Hepatocyte (in vitro differentiated cells): Measurements from ENCODE around the gene EFR3B.

ENCODE experiments used
- EZH2 ChIP-seq: fragments of 200-600 bp; sonication (generic); IDR thresholded peaks from 2 replicates; pipeline ENCODE4 v1.6.1; 2016; ENCODE audit warnings: antibody characterized with exemption, mild to moderate bottlenecking, borderline replicate concordance
- EZH2phosphoT487 ChIP-seq: fragments of 200-600 bp; sonication (generic); IDR thresholded peaks from one replicate; pipeline ENCODE4 v1.6.1; 2018; ENCODE audit warnings: antibody characterized with exemption, mild to moderate bottlenecking, low read depth, moderate library complexity; ENCODE audit not compliant: unreplicated experiment, severe bottlenecking
- TF ChIP-seq, protein P1 (sequence below): fragments of 200-600 bp; sonication (generic); IDR thresholded peaks from 2 replicates; pipeline ENCODE4 v1.5.1; 2016; ENCODE audit warnings: antibody characterized with exemption, mild to moderate bottlenecking; ENCODE audit not compliant: poor library complexity

DNA sequence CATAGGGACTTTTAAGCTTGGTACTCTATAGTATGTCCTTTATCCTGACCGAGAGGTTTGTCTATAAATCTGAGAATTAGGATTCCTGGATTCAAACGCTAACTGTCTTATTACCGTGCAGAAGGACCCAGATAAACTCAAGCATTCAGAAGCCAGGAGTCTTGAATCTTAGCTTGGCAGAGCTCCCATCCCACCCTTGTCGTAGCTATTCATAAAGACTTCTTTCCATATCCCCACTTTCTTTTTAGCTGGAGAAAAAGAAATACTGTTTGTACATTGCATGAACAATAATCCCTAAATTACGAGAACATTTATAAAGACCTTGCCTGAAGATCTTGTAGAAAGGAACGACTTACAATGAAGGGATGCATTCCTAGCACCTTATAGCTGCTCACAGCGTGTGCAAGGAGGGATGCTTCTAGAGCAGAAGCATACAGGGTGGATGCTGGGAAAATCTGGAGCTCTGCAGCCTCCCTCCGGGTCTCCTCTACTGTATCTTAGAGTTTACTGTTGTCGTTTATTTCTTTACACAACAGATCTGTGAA lies 13.6 kb downstream of the EFR3B start:
- TF ChIP-seq, protein P1, sequence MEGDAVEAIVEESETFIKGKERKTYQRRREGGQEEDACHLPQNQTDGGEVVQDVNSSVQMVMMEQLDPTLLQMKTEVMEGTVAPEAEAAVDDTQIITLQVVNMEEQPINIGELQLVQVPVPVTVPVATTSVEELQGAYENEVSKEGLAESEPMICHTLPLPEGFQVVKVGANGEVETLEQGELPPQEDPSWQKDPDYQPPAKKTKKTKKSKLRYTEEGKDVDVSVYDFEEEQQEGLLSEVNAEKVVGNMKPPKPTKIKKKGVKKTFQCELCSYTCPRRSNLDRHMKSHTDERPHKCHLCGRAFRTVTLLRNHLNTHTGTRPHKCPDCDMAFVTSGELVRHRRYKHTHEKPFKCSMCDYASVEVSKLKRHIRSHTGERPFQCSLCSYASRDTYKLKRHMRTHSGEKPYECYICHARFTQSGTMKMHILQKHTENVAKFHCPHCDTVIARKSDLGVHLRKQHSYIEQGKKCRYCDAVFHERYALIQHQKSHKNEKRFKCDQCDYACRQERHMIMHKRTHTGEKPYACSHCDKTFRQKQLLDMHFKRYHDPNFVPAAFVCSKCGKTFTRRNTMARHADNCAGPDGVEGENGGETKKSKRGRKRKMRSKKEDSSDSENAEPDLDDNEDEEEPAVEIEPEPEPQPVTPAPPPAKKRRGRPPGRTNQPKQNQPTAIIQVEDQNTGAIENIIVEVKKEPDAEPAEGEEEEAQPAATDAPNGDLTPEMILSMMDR, result no peak
- TF ChIP-seq EZH2, result no peak
- TF ChIP-seq EZH2phosphoT487, result no peak
